Uterus (tissue), 2 donors: Measurements from ENCODE around the gene MEF2C.

ENCODE experiments used
- POLR2A ChIP-seq, 2 donors: fragments of 450-650 bp; IDR thresholded peaks; one replicate each; pipeline ENCODE4 v1.6.1; 2016; ENCODE audit warnings: antibody characterized with exemption in 2 of 2, mild to moderate bottlenecking in 1 of 2, moderate library complexity in 1 of 2
- TF ChIP-seq, protein P1 (sequence below), 4 experiments: fragments of 200-600 bp in 2 of 4; fragments of 450-650 bp in 2 of 4; sonication (generic) in 2 of 4; IDR thresholded peaks; one replicate each; pipeline ENCODE4 v1.5.1; 2016 to 2019; ENCODE audit warnings: antibody characterized with exemption in 4 of 4, mild to moderate bottlenecking in 2 of 4, moderate library complexity in 1 of 4

DNA sequence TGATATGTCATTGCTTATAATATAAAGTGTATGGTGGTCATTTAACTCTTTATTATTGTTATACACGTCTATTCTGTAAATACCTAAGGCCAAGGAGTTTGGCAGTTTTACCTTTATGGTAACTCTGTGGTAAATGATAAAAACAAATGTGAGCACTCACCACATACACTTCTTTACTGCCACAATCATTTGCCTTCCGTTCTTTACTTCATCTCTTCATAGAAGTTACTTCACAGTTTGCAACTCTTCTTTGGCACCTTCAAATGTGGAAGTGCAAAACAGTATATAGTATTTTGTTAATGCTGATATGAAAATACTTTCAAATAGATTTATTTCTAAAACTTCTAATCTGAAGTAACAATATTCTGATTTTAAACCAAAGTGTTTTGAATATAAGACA, 4.4 kb upstream of the MEF2C start:
- no peak for TF ChIP-seq POLR2A (IDR thresholded peaks at IDR 0.05)
- TF ChIP-seq, protein P1, sequence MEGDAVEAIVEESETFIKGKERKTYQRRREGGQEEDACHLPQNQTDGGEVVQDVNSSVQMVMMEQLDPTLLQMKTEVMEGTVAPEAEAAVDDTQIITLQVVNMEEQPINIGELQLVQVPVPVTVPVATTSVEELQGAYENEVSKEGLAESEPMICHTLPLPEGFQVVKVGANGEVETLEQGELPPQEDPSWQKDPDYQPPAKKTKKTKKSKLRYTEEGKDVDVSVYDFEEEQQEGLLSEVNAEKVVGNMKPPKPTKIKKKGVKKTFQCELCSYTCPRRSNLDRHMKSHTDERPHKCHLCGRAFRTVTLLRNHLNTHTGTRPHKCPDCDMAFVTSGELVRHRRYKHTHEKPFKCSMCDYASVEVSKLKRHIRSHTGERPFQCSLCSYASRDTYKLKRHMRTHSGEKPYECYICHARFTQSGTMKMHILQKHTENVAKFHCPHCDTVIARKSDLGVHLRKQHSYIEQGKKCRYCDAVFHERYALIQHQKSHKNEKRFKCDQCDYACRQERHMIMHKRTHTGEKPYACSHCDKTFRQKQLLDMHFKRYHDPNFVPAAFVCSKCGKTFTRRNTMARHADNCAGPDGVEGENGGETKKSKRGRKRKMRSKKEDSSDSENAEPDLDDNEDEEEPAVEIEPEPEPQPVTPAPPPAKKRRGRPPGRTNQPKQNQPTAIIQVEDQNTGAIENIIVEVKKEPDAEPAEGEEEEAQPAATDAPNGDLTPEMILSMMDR (IDR thresholded peaks at IDR 0.05), result no peak
